ENCODE results near the gene MBP.

Gene MBP

GRCh38 chr18:77113361-77114151 lies 19.0 kb downstream of the MBP start:
- DNase-seq: peak; percentile 53

- DNase-seq: no peak
Measured at GRCh38 chr18:77112747-77113092, 19.9 kb downstream of the MBP start.

- DNase-seq: peak; percentile 49
Measured at GRCh38 chr18:77111951-77112746, 20.4 kb downstream of the MBP start.

- peak; percentile 45 for DNase-seq
Measured at GRCh38 chr18:77111449-77111848, 21.1 kb downstream of the MBP start.

GRCh38 chr18:77110936-77111335 lies 21.6 kb downstream of the MBP start:
- peak; percentile 44 for DNase-seq

- DNase-seq: peak; percentile 48
Measured at GRCh38 chr18:77110400-77110799, 22.2 kb downstream of the MBP start.

GRCh38 chr18:77109648-77110019 lies 22.9 kb downstream of the MBP start:
- DNase-seq: no peak

- peak; percentile 43 for DNase-seq
Measured at GRCh38 chr18:77108821-77109647, 23.5 kb downstream of the MBP start.

GRCh38 chr18:77108001-77108692 lies 24.4 kb downstream of the MBP start:
- DNase-seq: peak; percentile 56

- DNase-seq: peak; percentile 42
Measured at GRCh38 chr18:77107292-77107691, 25.3 kb downstream of the MBP start.

- peak; percentile 80 for DNase-seq
Measured at GRCh38 chr18:77106331-77106730, 26.3 kb downstream of the MBP start.

- peak; percentile 38 for DNase-seq
Measured at GRCh38 chr18:77105680-77106079, 26.9 kb downstream of the MBP start.

- DNase-seq: peak; percentile 40
Measured at GRCh38 chr18:77105028-77105427, 27.6 kb downstream of the MBP start.

- DNase-seq: peak; percentile 47
Measured at GRCh38 chr18:77103991-77104531, 28.5 kb downstream of the MBP start.

- DNase-seq: peak; percentile 44
Measured at GRCh38 chr18:77103187-77103850, 29.3 kb downstream of the MBP start.

- DNase-seq: no peak
Measured at GRCh38 chr18:77102259-77103040, 30.1 kb downstream of the MBP start.

GRCh38 chr18:77101410-77102258 lies 30.9 kb downstream of the MBP start:
- peak; percentile 80 for DNase-seq

GRCh38 chr18:77100751-77101355 lies 31.7 kb downstream of the MBP start:
- DNase-seq: peak; percentile 60

Measured in activated CD8-positive, alpha-beta memory T cell treated with anti-CD3 and anti-CD28 coated beads, Interleukin-2, amount 50 U/mL, for 48 hours (primary cell).